ENCODE results near the gene P2RY2.

Gene P2RY2

GRCh38 chr11:73201888-73202780 lies 15.9 kb upstream of the P2RY2 start:
- DNase-seq (ENCODE audit: extremely low spot score, insufficient read length, low read depth) (no peak), FAIRE-seq (no peak)

- DNase-seq (ENCODE audit: extremely low spot score, insufficient read length, low read depth): no peak
- FAIRE-seq: no peak
Observed at GRCh38 chr11:73203322-73203721, 14.8 kb upstream of the P2RY2 start.

GRCh38 chr11:73203790-73204189 lies 14.3 kb upstream of the P2RY2 start:
- FAIRE-seq: no peak
- no peak for DNase-seq (ENCODE audit: extremely low spot score, insufficient read length, low read depth)

GRCh38 chr11:73204711-73205121 lies 13.4 kb upstream of the P2RY2 start:
- FAIRE-seq (no peak), DNase-seq (ENCODE audit: extremely low spot score, insufficient read length, low read depth) (no peak)

- no peak for FAIRE-seq
- DNase-seq (ENCODE audit: extremely low spot score, insufficient read length, low read depth): no peak
Observed at GRCh38 chr11:73205661-73206343, 12.3 kb upstream of the P2RY2 start.

GRCh38 chr11:73206801-73207200 lies 11.3 kb upstream of the P2RY2 start:
- FAIRE-seq: no peak

GRCh38 chr11:73209892-73210291 lies 8.2 kb upstream of the P2RY2 start:
- no peak for FAIRE-seq
- no peak for DNase-seq (ENCODE audit: extremely low spot score, insufficient read length, low read depth)

More at GRCh38 chr11:73206801-73207200, 11.3 kb upstream of the P2RY2 start:
- DNase-seq (ENCODE audit: extremely low spot score, insufficient read length, low read depth): no peak

- FAIRE-seq: no peak
- DNase-seq (ENCODE audit: extremely low spot score, insufficient read length, low read depth): no peak
Observed at GRCh38 chr11:73210916-73211667, 7.0 kb upstream of the P2RY2 start.

GRCh38 chr11:73213196-73214143 lies 4.6 kb upstream of the P2RY2 start:
- no peak for FAIRE-seq
- DNase-seq (ENCODE audit: extremely low spot score, insufficient read length, low read depth): no peak

- FAIRE-seq (no peak), DNase-seq (ENCODE audit: extremely low spot score, insufficient read length, low read depth) (no peak)
Observed at GRCh38 chr11:73215191-73216134, 2.6 kb upstream of the P2RY2 start.

GRCh38 chr11:73216465-73216864 lies 1.6 kb upstream of the P2RY2 start:
- FAIRE-seq (no peak), DNase-seq (ENCODE audit: extremely low spot score, insufficient read length, low read depth) (no peak)

GRCh38 chr11:73217131-73217809 lies 811 bp upstream of the P2RY2 start:
- no peak for DNase-seq (ENCODE audit: extremely low spot score, insufficient read length, low read depth)
- no peak for FAIRE-seq

GRCh38 chr11:73217810-73218105 lies 323 bp upstream of the P2RY2 start:
- no peak for FAIRE-seq
- no peak for DNase-seq (ENCODE audit: extremely low spot score, insufficient read length, low read depth)

- no peak for DNase-seq (ENCODE audit: extremely low spot score, insufficient read length, low read depth)
- FAIRE-seq: no peak
Observed at GRCh38 chr11:73218830-73219215, 742 bp downstream of the P2RY2 start.

- no peak for FAIRE-seq
- DNase-seq (ENCODE audit: extremely low spot score, insufficient read length, low read depth): no peak
Observed at GRCh38 chr11:73219396-73220285, 1.6 kb downstream of the P2RY2 start.

GRCh38 chr11:73221451-73221850 lies 3.4 kb downstream of the P2RY2 start:
- FAIRE-seq: no peak
- no peak for DNase-seq (ENCODE audit: extremely low spot score, insufficient read length, low read depth)

GRCh38 chr11:73221996-73222395 lies 3.9 kb downstream of the P2RY2 start:
- no peak for FAIRE-seq
- no peak for DNase-seq (ENCODE audit: extremely low spot score, insufficient read length, low read depth)

Data from GM18507 (cell line).